HepG2 (cell line): ENCODE results near the gene TOR1B.

ENCODE experiments used
- GTF2F1 ChIP-seq: fragments of 150-350 bp; IDR thresholded peaks from 2 replicates; pipeline ENCODE4 v1.6.1; 2014; ENCODE audit warnings: low read length
- KDM5A ChIP-seq: fragments of 200-600 bp; sonication (generic); IDR thresholded peaks from 2 replicates; pipeline ENCODE4 v1.7.0; 2018; ENCODE audit warnings: antibody characterized with exemption, mild to moderate bottlenecking, low read length, borderline replicate concordance
- NFE2 ChIP-seq: sonication (generic); formaldehyde crosslinking; IDR thresholded peaks from 2 replicates; pipeline ENCODE4 v1.4.0; 2020; ENCODE audit warnings: missing genetic modification reagents
- SOX13 ChIP-seq, 3 experiments: fragments of 450-650 bp in 1 of 3; sonication (generic) in 1 of 3; formaldehyde crosslinking in 1 of 3; IDR thresholded peaks in 2 of 3; conservative IDR thresholded peaks in 1 of 3; 2 replicates each; pipeline versions ENCODE4 v1.5.0 to v1.6.1; 2016 to 2020; ENCODE audit warnings: antibody characterized with exemption in 1 of 3, mild to moderate bottlenecking in 1 of 3, missing compliant biosample characterization in 1 of 3, missing genetic modification reagents in 1 of 3, moderate library complexity in 1 of 3
- TEAD2 ChIP-seq: sonication (generic); formaldehyde crosslinking; IDR thresholded peaks from 2 replicates; pipeline ENCODE4 v1.9.0; 2021; ENCODE audit warnings: missing genetic modification reagents
- ZNF232 ChIP-seq: sonication (generic); formaldehyde crosslinking; IDR thresholded peaks from 2 replicates; pipeline ENCODE4 v1.4.0; 2020; ENCODE audit warnings: missing genetic modification reagents, borderline replicate concordance
- ZNF660 ChIP-seq: sonication (generic); formaldehyde crosslinking; IDR thresholded peaks from 2 replicates; pipeline ENCODE4 v1.5.1; 2020; ENCODE audit warnings: mild to moderate bottlenecking, low read depth, missing genetic modification reagents, borderline replicate concordance
- TF ChIP-seq, protein P1 (sequence below): sonication (generic); formaldehyde crosslinking; IDR thresholded peaks from 2 replicates; pipeline ENCODE4 v1.5.0; 2020; ENCODE audit warnings: mild to moderate bottlenecking, missing genetic modification reagents, moderate library complexity
- TF ChIP-seq, protein P2 (sequence below): IDR thresholded peaks from 2 replicates; pipeline ENCODE4 v1.6.1; 2016
- TF ChIP-seq, protein P3 (sequence below), 2 experiments: sonication (generic) in 1 of 2; formaldehyde crosslinking in 1 of 2; IDR thresholded peaks; 2 replicates each; pipeline versions ENCODE4 v1.4.0 to v1.6.1; 2018 to 2020; ENCODE audit warnings: missing genetic modification reagents in 2 of 2, borderline replicate concordance in 1 of 2, low read depth in 1 of 2, mild to moderate bottlenecking in 1 of 2, missing biosample characterization in 1 of 2

DNA sequence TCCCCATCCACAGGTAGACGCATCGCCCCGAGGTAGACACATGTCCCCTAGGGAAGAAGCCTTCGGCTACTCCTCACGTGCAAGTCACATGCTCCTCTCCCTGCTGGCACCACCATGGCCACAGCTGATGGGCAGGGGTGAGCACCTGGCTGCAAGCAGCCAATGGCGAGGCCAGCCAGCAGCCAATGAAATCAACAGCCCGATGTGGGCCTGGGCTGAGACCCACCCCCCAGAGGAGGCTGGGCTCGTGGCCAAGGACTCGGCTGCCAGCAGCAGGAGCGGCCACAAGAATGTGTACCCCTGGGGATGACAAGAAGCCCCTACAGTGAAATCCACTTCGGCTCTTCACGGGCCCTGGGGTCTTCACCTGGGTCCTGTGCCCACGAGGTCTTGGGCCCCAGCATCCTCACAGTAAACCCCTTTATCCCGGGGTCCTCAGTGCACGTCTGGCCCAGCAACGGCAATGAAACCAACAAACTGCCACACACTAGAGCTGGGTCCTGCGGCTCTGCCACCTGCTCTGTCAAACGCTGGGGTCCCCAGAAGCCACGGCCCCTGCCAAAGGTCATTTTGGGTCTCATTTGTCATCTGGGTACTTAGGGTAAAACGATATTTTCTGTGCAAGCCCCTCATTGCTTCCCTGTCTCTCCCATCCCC lies 28.1 kb upstream of the TOR1B start:
- no peak for TF ChIP-seq KDM5A
- no peak for TF ChIP-seq ZNF232
- TF ChIP-seq, protein P1, sequence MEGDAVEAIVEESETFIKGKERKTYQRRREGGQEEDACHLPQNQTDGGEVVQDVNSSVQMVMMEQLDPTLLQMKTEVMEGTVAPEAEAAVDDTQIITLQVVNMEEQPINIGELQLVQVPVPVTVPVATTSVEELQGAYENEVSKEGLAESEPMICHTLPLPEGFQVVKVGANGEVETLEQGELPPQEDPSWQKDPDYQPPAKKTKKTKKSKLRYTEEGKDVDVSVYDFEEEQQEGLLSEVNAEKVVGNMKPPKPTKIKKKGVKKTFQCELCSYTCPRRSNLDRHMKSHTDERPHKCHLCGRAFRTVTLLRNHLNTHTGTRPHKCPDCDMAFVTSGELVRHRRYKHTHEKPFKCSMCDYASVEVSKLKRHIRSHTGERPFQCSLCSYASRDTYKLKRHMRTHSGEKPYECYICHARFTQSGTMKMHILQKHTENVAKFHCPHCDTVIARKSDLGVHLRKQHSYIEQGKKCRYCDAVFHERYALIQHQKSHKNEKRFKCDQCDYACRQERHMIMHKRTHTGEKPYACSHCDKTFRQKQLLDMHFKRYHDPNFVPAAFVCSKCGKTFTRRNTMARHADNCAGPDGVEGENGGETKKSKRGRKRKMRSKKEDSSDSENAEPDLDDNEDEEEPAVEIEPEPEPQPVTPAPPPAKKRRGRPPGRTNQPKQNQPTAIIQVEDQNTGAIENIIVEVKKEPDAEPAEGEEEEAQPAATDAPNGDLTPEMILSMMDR (CRISPR knock-in tag), result no peak
- no peak for TF ChIP-seq SOX13 (IDR thresholded peaks at IDR 0.05)
- no peak for TF ChIP-seq SOX13 (CRISPR knock-in tag; conservative IDR thresholded peaks at IDR 0.05 in 1 of 2, IDR thresholded peaks at IDR 0.05 in 1 of 2)
- TF ChIP-seq, protein P2, sequence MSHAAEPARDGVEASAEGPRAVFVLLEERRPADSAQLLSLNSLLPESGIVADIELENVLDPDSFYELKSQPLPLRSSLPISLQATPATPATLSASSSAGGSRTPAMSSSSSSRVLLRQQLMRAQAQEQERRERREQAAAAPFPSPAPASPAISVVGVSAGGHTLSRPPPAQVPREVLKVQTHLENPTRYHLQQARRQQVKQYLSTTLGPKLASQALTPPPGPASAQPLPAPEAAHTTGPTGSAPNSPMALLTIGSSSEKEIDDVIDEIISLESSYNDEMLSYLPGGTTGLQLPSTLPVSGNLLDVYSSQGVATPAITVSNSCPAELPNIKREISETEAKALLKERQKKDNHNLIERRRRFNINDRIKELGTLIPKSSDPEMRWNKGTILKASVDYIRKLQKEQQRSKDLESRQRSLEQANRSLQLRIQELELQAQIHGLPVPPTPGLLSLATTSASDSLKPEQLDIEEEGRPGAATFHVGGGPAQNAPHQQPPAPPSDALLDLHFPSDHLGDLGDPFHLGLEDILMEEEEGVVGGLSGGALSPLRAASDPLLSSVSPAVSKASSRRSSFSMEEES, result no peak
- no peak for TF ChIP-seq NFE2 (CRISPR knock-in tag)
- TF ChIP-seq, protein P3, sequence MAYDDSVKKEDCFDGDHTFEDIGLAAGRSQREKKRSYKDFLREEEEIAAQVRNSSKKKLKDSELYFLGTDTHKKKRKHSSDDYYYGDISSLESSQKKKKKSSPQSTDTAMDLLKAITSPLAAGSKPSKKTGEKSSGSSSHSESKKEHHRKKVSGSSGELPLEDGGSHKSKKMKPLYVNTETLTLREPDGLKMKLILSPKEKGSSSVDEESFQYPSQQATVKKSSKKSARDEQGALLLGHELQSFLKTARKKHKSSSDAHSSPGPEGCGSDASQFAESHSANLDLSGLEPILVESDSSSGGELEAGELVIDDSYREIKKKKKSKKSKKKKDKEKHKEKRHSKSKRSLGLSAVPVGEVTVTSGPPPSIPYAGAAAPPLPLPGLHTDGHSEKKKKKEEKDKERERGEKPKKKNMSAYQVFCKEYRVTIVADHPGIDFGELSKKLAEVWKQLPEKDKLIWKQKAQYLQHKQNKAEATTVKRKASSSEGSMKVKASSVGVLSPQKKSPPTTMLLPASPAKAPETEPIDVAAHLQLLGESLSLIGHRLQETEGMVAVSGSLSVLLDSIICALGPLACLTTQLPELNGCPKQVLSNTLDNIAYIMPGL (CRISPR knock-in tag; IDR thresholded peaks at IDR 0.05; ENCODE audit: borderline replicate concordance in 1 of 2, low read depth in 1 of 2), result no peak
- no peak for TF ChIP-seq TEAD2
- TF ChIP-seq GTF2F1, result no peak
- no peak for TF ChIP-seq ZNF660 (CRISPR knock-in tag)
